G401 (cell line): ENCODE data around the gene ZMYND8. TPM values are rescaled to one million over a fixed set of nuclear protein-coding genes. Genes with fewer than 3 reads are reported as not detected.
"Not testable (repeated sequence)": the region's sequence is repeated elsewhere in the genome, so short reads cannot be mapped to it uniquely, and the experiment has no call there.

ENCODE experiments used
- DNase-seq: peaks from one replicate; pipeline ENCODE4 v3.0.0-alpha.2; 2015; ENCODE audit warnings: low spot score
- in situ Hi-C: cut with HindIII; loops from 2 replicates; pipeline ENCODE4 v1.10.0; 2016; ENCODE audit warnings: low sequenced_read_pairs, mixed read lengths
- total RNA-seq: library from RNA; depleted of rRNA; stranded (reverse); fragments of >200 nt; shearing (Covaris generic); gene quantifications from 2 replicates; pipeline ENCODE4 v1.2.3, GENCODE V29; 2014

ZMYND8 gene
- total RNA-seq, 1 experiment from 2014 or later: 24.7 TPM

DNA sequence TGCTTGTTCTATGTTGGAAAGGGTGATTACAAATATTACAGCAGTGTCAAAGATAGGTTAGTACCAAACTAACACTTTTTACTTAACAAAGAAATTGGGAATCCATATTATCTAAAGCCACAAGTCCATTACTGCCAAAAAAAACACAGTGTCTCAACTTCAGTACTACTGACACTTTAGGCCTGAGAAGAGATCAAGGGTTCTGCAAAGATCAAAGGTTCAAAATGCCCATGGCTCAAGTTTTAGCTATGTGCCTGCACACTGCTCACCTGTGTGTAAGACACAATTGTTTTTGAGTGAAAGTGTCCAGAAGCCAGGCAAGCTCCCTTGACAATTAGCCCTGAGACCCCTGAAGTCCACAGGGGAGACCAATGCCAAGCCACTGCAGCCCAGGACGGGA, 132.6 kb downstream of the ZMYND8 start:
- in situ Hi-C loops: no loop called here
- DNase-seq: no peak

DNA sequence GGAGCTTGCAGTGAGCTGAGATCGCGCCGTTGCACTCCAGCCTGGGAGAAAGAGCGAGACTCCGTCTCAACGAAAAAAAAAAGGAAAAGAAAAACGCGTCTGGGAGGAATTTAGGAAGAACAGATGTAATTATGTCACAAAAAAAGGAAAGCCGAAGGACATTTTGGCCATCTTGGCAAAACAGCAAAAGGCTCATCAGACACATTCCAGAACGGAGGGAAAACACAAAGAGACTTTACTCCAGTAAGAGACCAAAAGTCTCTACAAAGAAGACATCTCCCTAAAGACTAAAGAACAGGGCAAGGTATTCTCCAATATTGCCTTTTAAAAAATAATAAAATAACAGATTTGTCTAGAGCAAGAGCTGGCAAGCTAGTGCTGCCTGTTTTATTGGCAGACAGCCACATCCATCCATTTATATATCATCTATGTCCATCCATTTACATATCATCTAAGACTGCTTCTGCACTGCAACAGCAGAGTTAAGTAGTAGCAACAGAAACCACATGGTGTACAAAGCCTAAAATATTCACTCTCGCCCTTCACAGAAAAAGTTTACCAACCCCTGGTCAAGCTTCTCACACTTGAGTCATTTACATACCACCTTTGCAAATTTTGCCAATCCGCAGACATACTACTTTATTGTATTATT, 133.9 kb downstream of the ZMYND8 start:
- DNase-seq: peak; percentile 30
- in situ Hi-C loops: no loop called here

DNA sequence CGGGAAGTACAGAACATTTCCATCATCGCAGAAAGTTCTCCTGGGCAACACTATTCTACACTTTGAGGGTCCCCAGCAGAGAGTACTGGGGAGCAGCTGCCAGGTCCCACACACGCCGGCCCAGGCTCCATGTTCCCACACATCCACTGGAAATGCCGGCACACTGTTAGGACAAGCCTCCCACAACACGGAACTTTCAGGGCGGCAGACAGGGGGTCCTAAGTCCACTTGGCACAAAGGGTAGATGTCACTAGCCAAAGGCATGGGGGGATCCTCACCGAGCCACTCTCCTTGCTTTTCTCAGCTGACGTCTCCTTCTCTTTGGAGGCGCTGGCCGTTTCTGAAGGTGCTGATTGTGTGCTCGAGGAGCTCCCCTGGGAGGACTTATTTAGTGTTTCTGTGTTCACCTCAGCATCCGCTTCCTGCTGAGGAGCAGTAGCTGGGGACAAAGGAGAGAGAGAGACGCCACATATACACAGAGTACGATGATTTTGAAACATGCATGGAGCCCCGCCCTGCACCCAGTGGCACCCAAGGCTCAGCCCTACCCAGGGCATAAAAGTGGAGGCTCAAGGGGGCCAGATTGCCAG, 135.4 kb downstream of the ZMYND8 start:
- in situ Hi-C loops: no loop called here
- DNase-seq: no peak

DNA sequence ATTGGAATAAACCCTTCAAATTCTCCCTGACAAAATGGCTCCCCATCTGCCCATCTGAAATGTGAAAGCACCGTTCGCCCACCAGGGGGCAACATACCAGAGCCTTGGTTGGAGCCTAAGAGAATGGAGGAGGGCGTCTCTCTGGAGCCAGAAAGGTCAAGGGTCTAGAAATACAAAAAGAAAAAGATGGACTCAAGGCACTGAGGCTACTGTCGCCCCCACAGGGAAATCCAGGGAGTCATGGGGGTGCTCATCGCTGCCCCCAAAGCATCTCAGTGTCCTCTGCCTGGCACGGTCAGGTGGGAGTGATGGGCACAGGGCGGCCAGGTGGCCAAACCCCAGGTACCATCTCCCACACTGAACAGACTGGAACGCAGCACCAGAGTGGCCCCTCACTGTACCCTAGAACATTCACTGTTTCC, 136.3 kb downstream of the ZMYND8 start:
- in situ Hi-C loops: no loop called here
- no peak for DNase-seq

DNA sequence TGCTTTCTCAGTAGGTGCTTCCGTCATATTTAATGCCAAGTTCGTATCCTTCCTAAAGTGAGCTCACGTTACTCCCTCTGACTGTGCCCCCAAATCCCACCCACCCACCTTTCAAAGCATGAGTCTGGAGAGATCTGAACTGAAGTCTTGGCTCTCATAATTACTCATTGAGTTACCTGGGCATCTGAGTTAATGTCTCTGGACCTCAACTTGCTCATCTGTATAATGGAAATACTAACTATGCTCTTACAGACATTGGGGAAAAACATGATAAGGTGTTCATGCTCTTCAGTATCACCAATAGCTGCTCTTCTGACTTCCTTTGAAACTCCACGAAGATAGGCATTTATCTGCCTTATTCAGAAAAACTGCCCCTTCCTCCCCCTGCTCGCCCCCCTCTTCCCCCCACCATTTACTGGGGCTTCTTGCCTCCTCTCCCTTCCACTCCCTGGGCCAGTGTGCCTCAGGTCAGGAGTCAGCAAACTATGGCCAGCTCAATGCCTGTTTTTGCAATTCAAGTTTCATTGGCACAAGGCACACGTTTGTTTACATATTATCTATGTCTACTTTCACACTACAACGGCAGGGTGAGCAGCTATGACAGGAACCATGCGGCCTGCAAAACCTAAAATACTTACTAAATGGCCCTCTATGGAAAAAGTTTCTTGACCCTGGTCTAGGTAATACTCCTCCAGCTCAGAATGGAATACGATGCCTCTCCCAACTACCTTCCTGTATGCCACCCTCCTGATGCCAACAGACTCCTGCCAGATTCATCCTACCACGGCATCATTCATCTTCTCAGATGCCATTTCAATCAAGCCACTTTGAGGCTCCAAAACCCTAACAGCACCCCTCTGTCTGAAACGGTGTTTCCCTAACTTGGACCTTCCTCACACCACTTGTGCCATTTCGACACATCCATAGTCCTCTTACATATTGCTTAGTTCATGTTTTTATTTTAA, 138.7 kb downstream of the ZMYND8 start:
- DNase-seq: no peak
- in situ Hi-C loops: no loop called here

DNA sequence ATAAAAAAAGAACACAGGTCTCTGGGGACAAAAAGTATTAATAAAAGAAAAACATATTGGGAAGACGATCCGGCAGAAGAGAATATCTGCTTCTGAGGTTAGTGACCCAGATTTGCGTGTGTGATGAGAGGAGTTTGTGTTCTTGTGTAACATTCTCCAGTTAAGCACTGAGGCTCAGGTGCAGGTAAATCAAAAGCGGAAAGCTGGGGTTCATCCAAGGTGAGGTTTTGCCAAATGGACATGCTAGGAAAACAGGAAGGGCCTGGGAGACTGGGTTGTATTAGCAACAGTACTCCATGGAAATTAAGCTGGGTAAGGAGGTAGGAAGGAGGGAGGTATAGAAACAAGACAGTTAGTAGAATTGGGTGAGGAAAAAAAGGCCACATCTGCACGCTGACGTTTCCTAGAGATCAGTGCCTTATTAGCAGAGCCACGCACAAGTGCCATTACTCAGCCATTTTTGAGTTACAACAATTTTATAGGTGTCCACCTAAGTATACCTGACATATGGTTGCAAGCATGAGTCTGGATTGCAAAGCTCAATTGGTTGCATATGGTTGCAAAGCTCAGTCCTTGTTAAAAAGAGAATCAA, 139.6 kb downstream of the ZMYND8 start:
- DNase-seq: peak; percentile 89
- in situ Hi-C loops: no loop called here

DNA sequence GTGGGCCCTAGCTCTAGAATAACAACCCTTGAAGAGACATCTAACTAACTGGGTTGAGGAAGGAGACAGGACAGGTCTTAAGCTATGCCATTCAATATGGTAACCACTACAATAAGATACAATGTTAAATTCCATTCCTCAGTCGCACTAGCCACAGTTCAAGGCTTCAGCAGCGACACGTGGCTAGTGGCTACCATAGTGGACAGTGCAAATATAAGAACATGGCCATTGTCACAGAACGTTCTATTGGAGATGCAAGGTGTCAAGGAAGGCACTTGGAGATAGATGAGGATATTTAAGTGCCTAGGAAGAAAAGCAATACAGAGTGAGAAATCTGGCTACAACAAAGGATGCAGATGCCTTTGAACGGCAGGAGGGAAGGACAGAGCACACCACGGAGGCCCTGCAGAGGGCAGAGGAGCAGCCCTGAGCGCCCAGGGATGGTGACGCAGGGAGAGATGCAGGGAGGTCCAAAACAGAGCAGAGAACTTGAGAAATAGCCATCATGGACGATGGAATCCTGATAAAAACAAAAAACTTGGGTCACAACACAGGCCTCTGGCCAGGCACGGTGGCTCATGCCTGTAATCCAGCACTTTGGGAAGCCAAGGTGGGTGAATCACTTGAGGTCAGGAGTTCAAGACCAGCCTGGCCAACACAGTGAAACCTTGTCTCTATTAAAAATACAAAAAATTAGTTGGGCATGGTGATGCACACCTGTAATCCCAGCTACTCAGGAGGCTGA, 140.7 kb downstream of the ZMYND8 start:
- DNase-seq: no peak
- in situ Hi-C loops: no loop called here

DNA sequence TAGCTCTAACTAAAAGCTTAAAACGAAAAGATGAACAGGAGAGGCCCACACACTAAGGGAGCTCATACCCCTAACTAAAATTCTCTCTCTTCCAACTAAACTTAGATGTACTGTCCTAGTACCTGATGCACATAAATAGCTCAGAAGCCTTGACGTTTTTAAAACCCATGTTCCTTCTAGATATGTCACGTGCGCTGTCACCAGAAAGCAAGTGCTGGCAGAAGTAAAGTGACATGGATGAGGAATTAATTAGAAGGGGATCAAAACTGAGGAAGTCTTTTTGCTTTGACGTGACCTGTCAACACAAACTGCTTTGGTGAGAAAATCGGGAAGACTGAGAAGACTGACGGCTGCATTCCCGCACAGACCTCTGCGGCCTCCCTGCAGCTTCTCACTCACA, 142.5 kb downstream of the ZMYND8 start:
- no peak for DNase-seq
- in situ Hi-C loops: no loop called here

DNA sequence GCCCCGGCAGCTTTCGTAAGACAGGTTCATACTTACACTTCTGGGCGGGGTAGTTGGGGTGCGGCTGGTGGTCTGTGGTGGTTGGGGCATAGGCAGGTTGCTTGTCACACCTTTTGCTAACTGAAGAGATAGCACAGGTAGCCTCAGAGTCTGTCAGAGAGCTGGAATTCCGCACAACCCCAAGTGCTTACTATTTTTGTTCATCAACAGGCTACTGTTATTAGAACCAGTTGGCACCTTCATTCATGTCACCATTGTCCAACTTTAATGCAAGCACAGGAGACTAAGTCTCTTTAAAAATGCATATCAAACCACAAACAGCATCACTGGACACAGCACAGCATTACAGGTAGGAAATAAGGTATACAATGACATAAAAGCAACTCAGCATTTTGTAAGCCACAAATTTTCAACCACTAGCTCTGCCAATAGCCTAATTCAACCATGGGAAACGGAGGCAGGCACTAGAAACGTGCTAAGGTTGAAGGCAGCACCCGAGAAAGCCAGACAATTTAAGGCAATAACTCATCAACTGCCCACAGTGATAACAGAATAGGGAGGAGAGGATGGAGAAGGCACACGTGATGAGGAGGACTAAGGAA, 143.8 kb downstream of the ZMYND8 start:
- no peak for DNase-seq
- in situ Hi-C loops: no loop called here

DNA sequence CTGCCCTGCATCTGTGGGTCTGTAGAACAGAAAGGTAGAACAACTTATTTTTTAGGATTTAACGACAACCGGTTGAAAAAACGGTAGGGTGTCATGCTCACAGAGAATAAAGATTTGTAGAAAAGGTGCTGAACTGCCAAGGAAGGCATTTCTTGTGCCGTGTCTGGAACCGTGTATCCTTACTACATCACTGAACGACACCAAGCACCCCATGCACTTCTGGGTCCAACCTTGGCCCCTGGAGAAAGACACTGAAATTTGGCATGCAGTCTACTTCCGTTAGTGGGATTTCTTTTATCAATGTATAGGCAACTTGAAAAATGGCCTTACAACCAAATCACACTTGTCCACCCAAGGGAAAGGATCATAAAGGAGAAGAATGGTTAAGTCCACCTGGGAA, 145.5 kb downstream of the ZMYND8 start:
- DNase-seq: no peak
- in situ Hi-C loops: no loop called here

DNA sequence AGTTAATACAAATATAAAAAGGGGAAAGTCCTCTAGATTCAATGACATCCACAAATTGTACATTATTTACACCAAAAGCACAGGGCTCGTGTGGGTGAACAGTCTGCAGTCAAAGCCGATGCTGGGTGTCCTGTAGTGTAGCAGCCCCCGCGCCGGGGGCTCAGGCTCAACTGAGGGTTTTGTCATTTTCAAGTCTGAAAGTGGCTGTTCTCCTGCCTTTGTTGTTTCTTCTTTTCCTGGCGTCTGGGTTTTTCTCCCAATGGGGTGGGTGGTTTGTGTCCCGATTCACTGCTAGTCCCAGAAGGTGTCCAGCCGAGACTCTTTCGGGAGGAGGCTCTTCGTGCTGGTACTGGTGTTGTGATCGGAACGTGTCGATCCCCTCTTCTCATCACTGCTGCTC, 146.0 kb downstream of the ZMYND8 start:
- in situ Hi-C loops: no loop called here
- no peak for DNase-seq

DNA sequence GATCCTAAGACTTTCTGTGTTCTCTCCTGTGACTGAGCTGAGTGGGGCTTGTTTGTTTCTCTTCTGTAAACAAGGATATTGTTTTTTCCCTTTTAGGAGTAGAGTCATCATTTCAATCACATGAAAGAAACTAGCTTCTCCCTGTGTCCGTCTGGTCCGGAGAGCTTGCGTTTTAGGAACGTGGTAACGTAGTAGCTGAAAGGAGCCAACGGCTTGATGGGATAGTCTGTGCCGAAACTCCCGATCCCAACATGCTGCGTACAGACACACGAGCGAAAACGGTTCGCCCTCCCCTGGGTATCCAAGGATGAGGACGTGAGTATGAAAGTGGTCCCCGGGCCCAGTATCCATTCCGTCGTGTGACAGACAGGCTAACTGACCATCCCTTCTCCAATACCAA, 146.5 kb downstream of the ZMYND8 start:
- in situ Hi-C loops: no loop called here
- no peak for DNase-seq

DNA sequence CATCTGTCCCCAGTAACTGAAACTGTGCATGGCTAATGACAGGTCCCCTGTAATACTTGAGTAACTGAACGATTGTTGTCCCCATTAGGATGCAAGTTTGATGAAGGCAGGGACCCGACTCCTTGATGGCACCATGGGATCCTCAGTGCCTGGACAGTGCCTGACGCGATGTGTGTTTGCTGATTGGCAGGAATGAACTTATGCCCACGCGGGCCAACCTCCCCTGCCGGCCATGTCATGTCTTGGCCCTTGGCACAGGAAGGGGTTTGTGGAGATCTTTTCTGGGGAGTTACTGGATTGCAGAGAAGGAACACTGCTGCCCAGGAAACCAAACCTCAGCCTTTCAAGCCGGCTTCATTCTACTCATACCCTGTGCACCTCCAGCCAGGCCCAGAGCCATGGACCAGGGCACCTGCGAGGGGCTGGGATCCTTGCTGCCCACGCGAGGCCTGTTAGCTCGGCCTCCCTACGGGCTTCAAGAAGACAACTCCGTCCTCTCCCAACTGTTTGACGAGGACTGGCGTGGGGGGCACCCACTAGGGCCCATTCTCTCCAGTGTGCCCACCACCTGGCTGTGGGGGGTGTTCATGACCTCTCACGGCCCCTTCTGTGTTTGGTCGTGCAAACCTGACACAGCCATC, 147.8 kb downstream of the ZMYND8 start:
- DNase-seq: no peak
- in situ Hi-C loops: no loop called here

DNA sequence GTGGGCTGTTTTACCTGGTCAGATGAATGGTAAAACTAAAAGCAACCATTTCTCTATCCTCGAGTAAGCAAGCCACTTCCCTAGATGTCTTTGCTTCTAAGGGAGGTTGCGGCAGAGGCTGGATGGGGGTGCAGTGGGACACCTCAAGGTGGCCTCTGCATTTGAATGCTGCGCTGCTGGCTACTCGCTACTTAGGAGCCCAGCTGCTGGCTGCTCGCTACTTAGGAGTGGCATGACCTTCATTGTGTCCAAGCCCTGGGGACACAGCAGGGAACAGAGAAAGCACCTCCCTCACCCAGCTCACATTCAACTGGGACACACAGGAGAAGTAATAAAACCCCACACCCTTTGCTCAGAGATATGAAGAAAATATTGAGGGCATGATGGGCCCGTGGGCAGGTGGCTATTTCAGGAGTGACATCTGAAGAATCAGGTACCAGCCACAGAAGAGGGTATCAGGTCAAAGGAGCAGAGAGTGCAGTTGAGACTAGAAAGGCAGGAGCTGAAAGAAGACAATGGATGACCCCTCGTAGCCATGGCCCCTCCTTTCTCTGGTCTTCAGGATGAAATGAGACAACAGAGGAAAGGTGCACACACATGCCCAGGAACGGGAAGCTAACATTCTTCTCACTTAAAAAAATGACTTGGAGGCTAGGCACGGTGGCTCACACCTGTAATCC, 149.4 kb downstream of the ZMYND8 start:
- in situ Hi-C loops: no loop called here
- DNase-seq: no peak

DNA sequence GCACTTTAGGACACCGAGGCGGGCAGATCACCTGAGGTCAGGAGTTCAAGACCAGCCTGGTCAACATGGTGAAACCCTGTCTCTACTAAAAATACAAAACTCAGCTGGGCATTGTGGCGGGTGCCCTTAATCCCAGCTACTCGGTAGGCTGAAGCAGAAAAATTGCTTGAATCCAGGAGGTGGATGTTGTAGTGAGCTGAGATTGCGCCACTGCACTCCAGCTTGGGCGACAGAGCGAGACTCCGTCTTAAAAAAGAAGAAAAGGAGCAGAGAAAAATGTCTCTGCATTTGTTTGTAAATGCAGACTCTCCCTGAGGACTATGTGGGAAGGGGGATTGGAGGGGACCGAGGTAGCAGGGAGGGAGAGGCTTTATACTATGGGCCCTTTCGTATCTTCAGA, 149.9 kb downstream of the ZMYND8 start:
- in situ Hi-C loops, DNase-seq: not testable (repeated sequence)

DNA sequence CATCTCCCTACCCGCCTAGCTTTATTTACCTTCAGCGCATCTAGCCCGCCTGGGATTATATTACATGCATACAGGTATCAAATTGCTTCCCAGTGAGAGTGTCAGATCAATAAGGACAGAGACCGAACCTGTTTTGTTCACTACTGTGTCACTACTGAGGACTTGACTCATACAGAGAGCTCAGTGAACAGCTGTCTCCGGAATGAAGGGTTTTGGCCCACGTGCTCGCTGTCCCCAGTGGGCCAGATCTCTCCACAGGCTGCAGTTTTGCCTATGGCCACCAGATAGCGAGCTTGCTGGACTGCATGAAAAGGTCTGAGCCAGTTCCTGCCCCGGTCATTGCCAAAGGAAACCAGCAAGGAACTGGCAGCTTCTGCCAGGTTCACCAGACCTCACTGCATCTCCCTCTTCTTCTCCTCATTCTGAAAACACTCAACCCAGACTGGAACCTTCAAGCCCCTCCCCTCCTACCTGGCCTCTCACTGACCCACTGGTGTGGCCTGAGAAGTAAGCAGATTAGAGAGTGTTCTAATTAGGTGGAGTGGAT, 150.8 kb downstream of the ZMYND8 start:
- DNase-seq: peak; percentile 83
- in situ Hi-C loops: no loop called here

DNA sequence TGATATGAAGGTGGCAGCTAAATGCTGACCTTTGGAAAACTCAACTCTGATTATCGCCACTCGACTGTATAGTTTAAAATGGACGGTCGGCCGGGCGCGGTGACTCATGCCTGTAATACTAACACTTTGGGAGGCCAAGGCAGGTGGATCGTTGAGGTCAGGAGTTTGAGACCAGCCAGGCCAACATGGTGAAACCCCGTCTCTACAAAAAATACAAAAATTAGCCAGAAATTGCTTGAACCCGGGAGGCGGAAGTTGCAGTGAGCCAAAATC, 151.7 kb downstream of the ZMYND8 start:
- in situ Hi-C loops: not testable (repeated sequence)

More for the DNA sequence above, 151.7 kb downstream of the ZMYND8 start:
- DNase-seq: not testable (repeated sequence)
